DOHH2 (cell line): ENCODE results near the gene IL6R.

ENCODE experiments used
- H3F3A ChIP-seq: fragments of 200-600 bp; sonication (generic), shearing (Covaris generic); 2 replicates; pipeline ENCODE4 v1.6.0; 2016; ENCODE audit warnings: antibody characterized with exemption, mild to moderate bottlenecking; ENCODE audit not compliant: control insufficient read depth, insufficient read depth
- H3K27ac ChIP-seq: fragments of 200-600 bp; sonication (generic); 2 replicates; pipeline ENCODE4 v1.5.1; 2014; ENCODE audit warnings: low read depth, mild to moderate bottlenecking, low read length, moderate library complexity
- H3K27me3 ChIP-seq: fragments of 200-600 bp; sonication (generic); 2 replicates; pipeline ENCODE4 v1.6.1; 2014; ENCODE audit warnings: mild to moderate bottlenecking, low read length, mixed read lengths; ENCODE audit not compliant: control insufficient read depth
- H3K36me3 ChIP-seq: fragments of 200-600 bp; sonication (generic); 2 replicates; pipeline ENCODE4 v1.6.1; 2014; ENCODE audit warnings: mild to moderate bottlenecking, low read length, moderate library complexity, mixed read lengths; ENCODE audit not compliant: control insufficient read depth
- H3K4me1 ChIP-seq: fragments of 200-600 bp; sonication (generic); 2 replicates; pipeline ENCODE4 v1.6.1; 2014; ENCODE audit warnings: mild to moderate bottlenecking, low read length, mixed read lengths; ENCODE audit not compliant: control insufficient read depth
- H3K4me2 ChIP-seq: fragments of 200-600 bp; sonication (generic); 2 replicates; pipeline ENCODE4 v1.6.0; 2014; ENCODE audit warnings: mild to moderate bottlenecking, low read length, moderate library complexity
- H3K4me3 ChIP-seq: fragments of 200-600 bp; sonication (generic); 2 replicates; pipeline ENCODE4 v1.5.1; 2014; ENCODE audit warnings: mild to moderate bottlenecking, low read length, mixed read lengths
- H3K79me2 ChIP-seq: fragments of 200-600 bp; sonication (generic); 2 replicates; pipeline ENCODE4 v1.6.1; 2014; ENCODE audit warnings: mild to moderate bottlenecking, low read length, mixed read lengths; ENCODE audit not compliant: control insufficient read depth
- H3K9me2 ChIP-seq: fragments of 200-600 bp; sonication (generic); replicated peaks from 2 replicates; pipeline ENCODE4 v1.6.1; 2014; ENCODE audit warnings: mild to moderate bottlenecking, low read length, mixed read lengths; ENCODE audit not compliant: control insufficient read depth
- H3K9me3 ChIP-seq: fragments of 200-600 bp; sonication (generic); 2 replicates; pipeline ENCODE4 v1.6.1; 2014; ENCODE audit warnings: antibody characterized with exemption, low read length, mixed read lengths; ENCODE audit not compliant: control insufficient read depth, insufficient read depth
- H4K20me1 ChIP-seq: fragments of 200-600 bp; sonication (generic); 2 replicates; pipeline ENCODE4 v1.6.0; 2014; ENCODE audit warnings: low read depth, mild to moderate bottlenecking, antibody characterized with exemption, low read length, moderate library complexity; ENCODE audit not compliant: control insufficient read depth, insufficient read depth
- EZH2phosphoT487 ChIP-seq: fragments of 200-600 bp; sonication (generic); IDR thresholded peaks from 2 replicates; pipeline ENCODE4 v1.6.1; 2017; ENCODE audit warnings: borderline replicate concordance, mild to moderate bottlenecking, antibody characterized with exemption, low read length, moderate library complexity, mixed read lengths
- TF ChIP-seq, protein P1 (sequence below): fragments of 200-600 bp; sonication (generic); IDR thresholded peaks from one replicate; pipeline ENCODE4 v1.5.1; 2014; ENCODE audit warnings: antibody characterized with exemption, mild to moderate bottlenecking, low read depth, low read length; ENCODE audit not compliant: poor library complexity, severe bottlenecking

Gene IL6R

DNA sequence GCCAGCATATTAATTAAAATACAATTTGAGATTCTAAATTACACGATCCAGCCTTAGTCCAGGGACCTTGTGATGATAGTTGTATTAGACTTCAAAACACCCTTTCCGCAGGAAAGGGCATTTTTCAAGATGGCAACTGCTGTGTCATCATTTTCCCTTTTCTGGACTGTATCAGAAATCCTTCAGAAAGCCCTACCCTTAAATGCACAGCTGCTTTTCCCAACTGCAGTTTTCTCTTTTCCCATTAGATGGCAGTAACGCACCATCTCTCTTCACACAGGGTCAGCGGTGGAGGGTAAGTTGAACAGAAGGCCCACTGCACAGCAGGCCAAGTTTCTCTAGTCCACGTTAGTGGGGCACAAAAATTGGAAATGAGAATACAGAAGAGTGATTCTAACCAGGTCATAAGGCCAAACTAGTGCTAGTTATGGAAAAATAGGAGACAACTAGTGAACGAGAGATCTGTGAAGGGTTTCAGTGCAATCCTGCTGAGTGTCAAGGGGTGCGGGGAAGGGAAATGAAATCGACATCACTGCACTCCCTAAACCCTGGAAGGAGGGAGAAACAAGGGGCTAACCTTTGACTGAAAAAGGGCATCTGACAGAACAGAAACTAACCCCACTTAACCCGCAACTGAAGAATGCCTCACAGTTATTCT lies 74.8 kb downstream of the IL6R start:
- H4K20me1 ChIP-seq: no peaks in the 10 kb centered on the region
- H3K4me3 ChIP-seq: no peak overlapping the region
- no peak overlapping the region for H3K4me2 ChIP-seq
- H3K9me2 ChIP-seq: no peaks in the 10 kb centered on the region
- H3K27ac ChIP-seq: no peak overlapping the region
- H3K27me3 ChIP-seq: no peaks in the 10 kb centered on the region
- no peaks in the 10 kb centered on the region for H3K36me3 ChIP-seq
- H3K79me2 ChIP-seq: no peaks in the 10 kb centered on the region
- H3K4me1 ChIP-seq: peaks cover 15% of the 10 kb centered on the region
- H3K9me3 ChIP-seq: no peaks in the 10 kb centered on the region
- peaks cover 8% of the 10 kb centered on the region; the same call in 1 of the 2 replicates for H3F3A ChIP-seq
- TF ChIP-seq EZH2phosphoT487: no peak
- TF ChIP-seq, protein P1, sequence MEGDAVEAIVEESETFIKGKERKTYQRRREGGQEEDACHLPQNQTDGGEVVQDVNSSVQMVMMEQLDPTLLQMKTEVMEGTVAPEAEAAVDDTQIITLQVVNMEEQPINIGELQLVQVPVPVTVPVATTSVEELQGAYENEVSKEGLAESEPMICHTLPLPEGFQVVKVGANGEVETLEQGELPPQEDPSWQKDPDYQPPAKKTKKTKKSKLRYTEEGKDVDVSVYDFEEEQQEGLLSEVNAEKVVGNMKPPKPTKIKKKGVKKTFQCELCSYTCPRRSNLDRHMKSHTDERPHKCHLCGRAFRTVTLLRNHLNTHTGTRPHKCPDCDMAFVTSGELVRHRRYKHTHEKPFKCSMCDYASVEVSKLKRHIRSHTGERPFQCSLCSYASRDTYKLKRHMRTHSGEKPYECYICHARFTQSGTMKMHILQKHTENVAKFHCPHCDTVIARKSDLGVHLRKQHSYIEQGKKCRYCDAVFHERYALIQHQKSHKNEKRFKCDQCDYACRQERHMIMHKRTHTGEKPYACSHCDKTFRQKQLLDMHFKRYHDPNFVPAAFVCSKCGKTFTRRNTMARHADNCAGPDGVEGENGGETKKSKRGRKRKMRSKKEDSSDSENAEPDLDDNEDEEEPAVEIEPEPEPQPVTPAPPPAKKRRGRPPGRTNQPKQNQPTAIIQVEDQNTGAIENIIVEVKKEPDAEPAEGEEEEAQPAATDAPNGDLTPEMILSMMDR: peak; percentile 93

DNA sequence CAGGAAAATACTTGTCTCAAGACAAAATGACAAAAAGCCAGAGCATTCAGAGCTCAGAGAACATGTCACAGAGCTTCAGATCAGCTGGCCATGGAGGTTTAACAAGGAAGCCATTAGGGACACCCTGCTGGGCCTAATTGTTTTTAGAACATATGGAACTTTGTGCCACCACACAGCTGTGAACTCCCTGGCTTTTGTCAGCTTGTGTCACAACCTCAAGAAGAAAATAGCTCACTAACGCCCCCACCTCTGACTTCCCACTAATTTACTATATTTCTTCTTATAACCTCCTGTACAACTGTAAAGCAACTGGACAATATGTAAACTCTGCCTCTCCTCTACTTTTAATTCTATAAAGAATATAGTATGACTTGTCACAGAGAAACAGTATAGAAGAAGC lies 75.9 kb downstream of the IL6R start:
- H3K27ac ChIP-seq: no peak overlapping the region
- H3K27me3 ChIP-seq: no peaks in the 10 kb centered on the region

DNA sequence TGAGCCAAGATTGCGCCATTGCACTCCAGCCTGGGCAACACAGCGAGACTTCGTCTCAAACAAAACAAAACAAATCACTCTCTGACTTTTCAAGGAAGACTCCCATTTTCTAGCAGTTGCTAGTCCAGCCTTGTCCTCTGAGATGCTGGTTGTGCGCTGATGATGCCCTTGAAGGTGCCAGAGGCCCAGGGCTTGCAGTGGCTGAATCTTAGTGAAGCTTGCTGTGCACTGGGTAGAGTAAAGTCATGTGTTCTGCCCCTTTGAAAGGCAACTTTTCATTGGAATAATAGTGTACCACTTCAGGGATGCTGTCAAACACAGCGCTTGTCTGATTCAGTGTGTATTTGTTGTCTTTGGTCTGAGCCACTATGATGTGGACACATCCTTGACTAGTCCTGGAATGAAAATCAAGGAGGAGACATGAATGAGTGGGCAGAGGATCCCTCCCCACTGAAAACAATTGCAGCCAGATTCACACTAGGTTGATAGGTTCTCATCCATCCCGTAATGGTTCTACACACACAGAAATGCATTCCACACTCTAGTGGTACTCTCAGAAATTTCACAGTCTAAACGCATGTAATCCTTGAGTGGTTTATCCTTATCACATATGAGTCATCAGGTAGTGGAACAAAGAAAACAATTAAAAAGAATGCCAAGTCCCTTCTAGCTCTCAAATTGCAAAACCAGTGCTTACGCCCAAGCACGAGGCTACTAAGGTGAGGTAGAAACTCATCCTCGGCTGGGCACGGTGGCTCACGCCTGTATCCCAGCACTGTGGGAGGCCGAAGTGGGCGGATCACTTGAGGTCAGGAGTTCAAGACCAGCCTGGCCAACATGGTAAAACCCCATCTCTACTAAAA lies 79.0 kb downstream of the IL6R start:
- Histone ChIP-seq H3K4me1 (peaks cover 2% of the 10 kb centered on the region; the same call in 1 of the 2 replicates), H3K9me3 (no peaks in the 10 kb centered on the region), H3K27ac (no peak overlapping the region), H3K4me3 (no peak overlapping the region), H3K9me2 (no peaks in the 10 kb centered on the region), H3F3A (peaks cover 8% of the 10 kb centered on the region; the same call in 1 of the 2 replicates), H3K36me3 (no peaks in the 10 kb centered on the region), H3K27me3 (no peaks in the 10 kb centered on the region), H3K79me2 (no peaks in the 10 kb centered on the region), H3K4me2 (no peak overlapping the region), H4K20me1 (no peaks in the 10 kb centered on the region)
- no peak for TF ChIP-seq EZH2phosphoT487
- TF ChIP-seq, protein P1: no peak

More for the DNA sequence above, 75.9 kb downstream of the IL6R start:
- H3K4me1 ChIP-seq: peaks cover 15% of the 10 kb centered on the region
- H3F3A ChIP-seq: peaks cover 8% of the 10 kb centered on the region; the same call in 1 of the 2 replicates
- no peak for TF ChIP-seq EZH2phosphoT487
- TF ChIP-seq, protein P1: peak; percentile 19
- no peaks in the 10 kb centered on the region for H3K36me3 ChIP-seq
- no peaks in the 10 kb centered on the region for H3K79me2 ChIP-seq
- no peaks in the 10 kb centered on the region for H4K20me1 ChIP-seq
- no peaks in the 10 kb centered on the region for H3K9me3 ChIP-seq
- H3K4me3 ChIP-seq: no peak overlapping the region
- H3K9me2 ChIP-seq: no peaks in the 10 kb centered on the region
- no peak overlapping the region for H3K4me2 ChIP-seq
